SK-N-DZ (cell line): ENCODE results near the gene CFAP44.

Source experiments
- small RNA-seq, 2 experiments: library from RNA; depleted of rRNA; stranded (forward); fragments of <200 nt; gene quantifications; one replicate each; pipeline ENCODE3, GENCODE V24; 2014

Gene CFAP44

Small RNAs within 50 kb of the gene (small RNA-seq; reads per million reads assigned to genes)
- 0 reads per million in 2 experiments for gene MIR8076
